Erythroblast (primary cell): ENCODE results near the gene AUTS2.

Experiments used
- GATA1 ChIP-seq: IDR thresholded peaks from 2 replicates; pipeline ENCODE4 v1.6.1; 2011; ENCODE audit warnings: low read depth, mild to moderate bottlenecking, control low read depth, low read length, moderate library complexity
- POLR2A ChIP-seq: IDR thresholded peaks from 2 replicates; pipeline ENCODE4 v1.6.1; 2011; ENCODE audit warnings: mild to moderate bottlenecking, low read length

DNA sequence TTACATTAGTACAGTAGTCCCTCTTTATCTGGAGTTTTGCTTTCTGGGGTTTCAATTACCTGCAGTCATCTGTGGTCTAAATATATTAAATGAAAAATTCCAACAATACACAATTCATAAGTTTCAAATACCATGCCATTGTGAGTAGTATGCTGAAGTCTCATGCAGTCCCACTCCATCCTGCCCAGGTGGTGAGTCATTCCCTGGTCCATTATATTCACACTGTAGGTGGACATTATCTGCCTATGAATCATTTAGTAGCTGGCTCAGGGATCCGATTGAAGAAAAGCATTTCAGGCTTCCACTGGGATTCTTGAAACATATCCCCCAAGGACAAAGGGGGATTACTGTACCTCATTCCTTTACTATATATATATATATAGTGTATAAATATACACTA is 1235.5 kb downstream of the AUTS2 start:
- TF ChIP-seq GATA1 (no peak), POLR2A (no peak)
